GM21619 (cell line): ENCODE data around the gene SYTL3.
"Not testable (repeated sequence)": the region's sequence is repeated elsewhere in the genome, so short reads cannot be mapped to it uniquely, and the experiment has no call there.

Experiments used
- ATAC-seq: cut with Tn5 transposase; IDR thresholded peaks from one replicate; pipeline ENCODE4 v1.9.1; 2021; ENCODE audit not compliant: unreplicated experiment

The SYTL3 gene

GRCh38 chr6:158638324-158638854, 11.5 kb upstream of the SYTL3 start:
- no peak for ATAC-seq

- no peak for ATAC-seq
Measured at GRCh38 chr6:158639056-158639455, 10.8 kb upstream of the SYTL3 start.

- ATAC-seq = no peak
Measured at GRCh38 chr6:158640519-158640918, 9.3 kb upstream of the SYTL3 start.

- ATAC-seq = no peak
Measured at GRCh38 chr6:158642097-158642601, 7.7 kb upstream of the SYTL3 start.

- ATAC-seq = no peak
Measured at GRCh38 chr6:158643836-158644230, 6.0 kb upstream of the SYTL3 start.

DNA sequence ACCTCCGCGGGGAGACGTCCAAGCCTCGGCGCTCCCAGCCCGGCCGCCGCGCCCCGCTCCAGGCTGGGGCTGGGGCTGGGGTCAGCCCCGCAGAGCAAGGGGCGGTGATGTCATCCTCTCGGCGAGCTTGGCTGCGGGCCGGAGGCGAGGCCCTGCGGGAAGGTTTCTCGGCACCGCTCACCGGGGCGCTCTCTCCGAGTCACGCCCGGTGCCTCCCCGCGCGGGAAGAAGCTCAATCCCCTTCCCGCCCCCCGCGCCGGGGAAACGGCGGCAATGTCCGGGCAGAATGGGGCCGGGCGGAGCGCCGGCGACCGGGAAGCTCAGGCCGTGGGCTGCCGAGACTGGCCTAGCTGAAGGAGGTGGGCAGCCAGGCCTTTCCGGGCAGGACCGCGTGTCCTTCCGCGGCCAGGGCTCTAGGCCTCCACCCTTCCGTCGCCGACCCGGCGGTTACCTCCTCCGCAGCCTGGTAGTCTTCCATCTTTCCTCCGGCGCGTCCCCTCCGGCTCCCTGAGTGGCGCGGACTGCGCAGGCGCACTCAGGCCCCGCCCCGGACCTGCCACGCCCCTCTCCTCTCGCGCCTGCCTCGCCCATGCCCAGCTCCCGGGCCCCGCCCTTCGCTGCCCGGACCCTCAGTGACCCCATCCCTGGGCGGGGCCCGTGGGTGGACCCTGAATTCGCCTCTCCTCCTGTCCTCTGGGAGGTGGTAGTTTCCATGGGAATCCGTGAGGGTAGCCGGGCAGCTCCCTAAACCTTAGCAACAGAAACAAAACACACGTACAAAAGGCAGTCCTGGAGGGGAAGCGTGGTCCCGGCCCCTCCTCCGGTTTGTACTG, 5.4 kb upstream of the SYTL3 start, which contains the start of gene DYNLT1:
Gene DYNLT1 (minus strand): TSS at position 513 of the 833 bp plus-strand sequence. CDS start 35 bp downstream, at position 478.
- ATAC-seq = peak; percentile 49

GRCh38 chr6:158645064-158646022, 4.5 kb upstream of the SYTL3 start:
- no peak for ATAC-seq

DNA sequence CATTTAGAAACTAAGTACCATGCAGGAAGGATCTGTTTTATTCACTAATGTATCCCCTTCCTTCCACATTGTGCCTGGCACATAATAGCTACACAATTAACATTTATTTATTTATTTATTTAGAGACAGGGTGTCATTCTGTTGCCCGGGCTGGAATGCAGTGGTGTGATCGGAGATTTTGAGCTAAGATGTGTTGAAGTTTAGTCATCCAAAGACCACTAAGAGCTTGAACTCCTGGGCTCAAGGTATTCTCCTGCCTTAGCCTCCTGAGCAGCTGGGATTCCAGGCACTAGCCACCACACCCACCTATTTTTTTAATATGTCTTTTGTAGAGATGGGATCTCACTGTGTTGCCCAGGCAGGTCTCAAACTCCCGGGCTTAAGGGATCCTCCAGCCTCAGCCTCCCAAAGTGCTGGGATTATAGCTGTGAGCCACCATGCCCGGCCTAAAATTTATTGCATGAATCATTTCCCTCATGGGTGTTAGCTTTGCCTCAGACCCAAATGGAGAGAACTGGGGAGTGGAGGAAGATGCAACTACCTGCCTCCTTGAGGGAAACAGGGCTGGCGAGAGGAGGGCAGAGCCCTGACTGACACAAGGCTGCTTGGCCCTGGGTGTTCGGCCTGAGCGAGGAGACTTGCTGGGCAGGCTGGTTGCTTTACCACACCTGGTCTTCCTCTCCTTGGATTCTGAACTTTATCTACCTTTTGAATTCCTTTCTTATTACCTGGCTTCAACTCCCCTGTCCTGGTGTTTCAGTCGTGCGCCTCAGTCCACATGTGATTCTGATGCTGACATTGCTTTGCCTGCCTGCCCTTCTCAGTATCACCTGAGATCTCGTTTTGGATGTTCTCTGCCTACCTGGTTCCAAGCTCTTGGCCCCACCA, 3.6 kb upstream of the SYTL3 start:
- ATAC-seq = no peak

DNA sequence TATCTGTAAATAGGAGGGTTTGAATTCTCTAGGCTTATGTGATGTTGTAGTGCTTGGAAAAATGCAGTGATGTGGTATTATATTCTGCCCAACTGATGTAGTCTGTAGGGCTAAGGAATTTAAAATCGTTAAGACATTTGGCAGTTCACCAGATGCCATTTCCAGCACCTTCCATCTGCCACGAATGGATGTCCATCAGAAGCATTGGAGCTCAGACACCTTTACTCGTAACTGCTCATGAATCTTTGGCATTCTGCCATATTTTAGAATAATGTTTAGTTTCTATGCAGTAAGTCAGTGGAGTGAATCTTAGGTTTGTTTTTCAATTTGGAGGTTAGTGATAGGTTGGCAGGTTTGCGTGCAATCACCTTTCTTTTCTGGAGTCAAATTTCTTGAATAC, 2.4 kb upstream of the SYTL3 start:
- ATAC-seq = no peak

- ATAC-seq = peak; percentile 33
Measured at GRCh38 chr6:158648682-158649131, 1.1 kb upstream of the SYTL3 start.

DNA sequence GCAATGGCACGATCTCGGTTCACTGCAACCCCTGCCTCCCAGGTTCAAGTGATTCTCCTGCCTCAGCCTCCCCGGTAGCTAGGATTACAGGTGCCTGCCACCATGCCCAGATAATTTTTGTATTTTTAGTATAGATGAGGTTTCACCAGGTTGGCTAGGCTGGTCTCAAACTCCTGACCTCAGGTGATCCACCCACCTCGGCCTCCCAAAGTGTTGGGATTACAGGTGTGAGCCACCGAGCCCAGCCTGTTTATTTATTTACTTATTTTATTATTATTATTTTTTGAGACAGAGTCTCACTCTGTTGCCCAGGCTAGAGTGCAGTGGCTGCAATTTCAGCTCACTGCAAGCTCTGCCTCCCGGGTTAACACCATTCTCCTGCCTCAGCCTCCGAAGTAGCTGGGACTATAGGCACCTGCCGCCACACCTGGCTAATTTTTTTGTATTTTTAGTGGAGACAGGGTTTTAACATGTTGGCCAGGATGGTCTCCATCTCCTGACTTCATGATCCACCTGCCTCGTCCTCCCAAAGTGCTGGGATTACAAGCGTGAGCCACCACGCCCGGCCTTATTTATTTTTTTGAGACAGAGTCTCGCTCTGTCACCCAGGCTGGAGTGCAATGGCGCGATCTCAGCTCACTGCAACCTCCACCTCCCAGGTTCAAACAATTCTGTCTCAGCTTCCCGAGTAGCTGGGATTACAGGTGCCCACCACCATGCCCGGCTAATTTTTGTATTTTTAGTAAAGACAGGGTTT, 2.3 kb downstream of the SYTL3 start:
- ATAC-seq = not testable (repeated sequence)

DNA sequence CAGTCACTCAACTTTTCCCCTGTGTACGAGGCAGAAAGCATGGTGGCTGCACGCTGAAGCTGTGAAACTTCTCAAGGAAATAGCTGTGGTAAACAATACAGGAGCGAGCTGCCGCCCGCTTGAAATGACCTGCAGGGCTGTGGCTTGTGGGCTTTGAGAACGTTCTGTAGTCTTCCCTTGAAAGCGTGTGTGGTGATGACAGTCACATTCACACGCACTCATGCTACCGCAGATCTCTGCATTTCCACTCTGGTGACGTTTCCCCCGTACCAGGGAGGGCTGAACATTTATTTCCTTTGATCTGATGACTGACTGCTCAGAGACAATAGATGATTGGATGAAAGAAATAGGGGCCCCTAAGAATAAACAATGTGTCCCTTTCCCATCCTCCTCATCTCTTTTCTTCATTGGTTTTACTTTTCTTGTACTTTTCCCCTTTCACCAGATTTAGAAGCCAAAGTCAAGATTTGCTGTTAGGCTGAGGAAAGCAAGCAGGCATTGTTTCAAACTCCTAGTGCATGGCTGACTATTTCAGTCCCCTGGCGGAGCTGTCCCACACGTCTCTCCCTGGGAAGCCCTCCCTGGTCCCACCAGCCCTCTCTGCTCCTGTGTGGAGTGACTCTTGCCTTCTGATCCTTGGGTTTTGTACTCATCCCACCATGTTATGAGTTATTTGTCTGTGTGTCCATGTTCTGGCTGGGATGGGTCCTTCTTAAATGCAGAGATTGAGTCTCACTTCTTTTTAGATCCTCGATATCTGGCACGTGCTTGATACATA, 3.9 kb downstream of the SYTL3 start:
- ATAC-seq = peak; percentile 43

DNA sequence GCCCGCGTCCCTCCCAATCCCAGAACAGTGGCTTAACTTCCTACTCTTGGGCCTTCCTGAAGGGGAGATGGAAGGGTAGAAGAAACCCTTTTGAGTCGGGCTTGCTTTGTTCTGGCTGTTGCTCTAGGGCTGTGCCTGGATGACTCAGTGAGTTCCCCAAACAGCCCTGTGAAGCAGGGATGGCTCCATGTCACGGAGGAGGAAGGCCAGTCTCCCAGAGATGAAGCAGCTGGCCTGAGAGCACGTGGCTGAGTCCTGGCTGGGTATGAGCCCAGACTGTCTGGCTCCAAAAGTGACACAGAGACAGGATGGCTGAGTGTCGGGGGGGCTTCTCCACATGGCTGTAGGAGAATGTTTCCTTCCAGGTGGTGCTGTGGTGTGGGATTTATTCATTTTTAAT, 4.6 kb downstream of the SYTL3 start:
- ATAC-seq = no peak

DNA sequence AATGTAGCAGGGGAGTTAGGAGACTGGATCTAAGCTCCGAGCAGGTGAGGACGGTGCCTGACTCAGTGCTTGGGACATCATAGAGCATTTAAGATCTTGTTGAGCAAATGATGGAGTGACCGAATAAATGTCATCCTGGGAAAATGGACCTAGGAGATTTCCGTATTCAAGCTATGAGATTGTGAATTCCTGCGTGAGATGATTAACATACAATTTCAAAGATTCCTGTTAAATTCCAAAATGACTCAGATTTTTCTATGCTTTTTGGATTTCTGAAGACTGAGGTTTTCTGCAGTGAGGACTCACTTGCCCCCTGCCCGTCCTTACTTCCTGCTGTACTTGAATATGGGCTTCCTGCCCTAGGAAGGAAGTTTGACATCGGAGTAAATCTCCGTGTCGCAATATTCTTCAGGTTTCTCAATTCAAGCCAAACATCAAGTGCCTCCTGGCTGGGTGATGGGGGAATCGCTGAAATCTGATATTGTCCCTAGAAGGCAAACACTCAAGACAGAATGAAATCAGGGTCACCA, 5.2 kb downstream of the SYTL3 start:
- ATAC-seq = no peak

DNA sequence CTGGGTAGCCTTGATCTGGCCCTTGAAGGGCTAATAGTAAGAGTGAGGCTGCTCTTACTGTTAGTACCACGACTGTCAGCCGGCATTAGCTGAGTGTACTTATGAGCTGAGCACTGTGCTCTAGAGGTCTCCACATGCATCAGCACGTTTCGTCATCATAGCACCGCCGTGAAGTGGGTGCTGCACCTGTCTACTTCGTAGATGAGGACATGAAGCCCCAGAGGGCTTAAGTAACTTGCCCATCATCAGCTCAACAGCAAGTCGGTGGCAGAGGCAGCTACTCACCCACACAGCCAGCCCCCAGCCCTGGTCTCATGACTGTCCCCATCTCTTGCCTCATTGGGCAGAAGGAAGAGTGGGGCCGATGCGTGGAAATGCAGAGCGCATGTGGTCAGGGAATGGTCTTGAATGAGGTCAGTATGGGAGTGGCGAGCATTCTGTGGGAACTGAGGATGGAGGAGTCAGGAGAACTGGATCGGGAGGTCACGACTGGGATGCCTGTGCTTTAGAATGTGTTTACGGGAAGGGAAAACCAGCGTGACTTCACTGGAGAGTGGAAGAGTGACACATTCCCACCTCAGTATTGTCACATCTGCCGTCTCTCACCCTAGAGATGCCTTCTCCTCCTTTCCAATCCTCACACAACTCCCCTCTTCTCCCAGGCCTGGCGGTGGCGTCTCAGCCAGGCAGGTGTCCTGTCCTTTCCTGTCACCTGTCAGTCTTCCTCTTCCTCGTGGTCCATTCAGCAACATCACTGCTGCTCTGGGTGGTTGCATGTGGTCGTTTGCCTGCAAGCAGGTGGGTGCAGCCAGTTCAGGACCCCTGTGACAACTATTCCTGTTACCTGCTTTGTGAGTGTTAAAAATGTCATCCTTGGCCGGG, 6.0 kb downstream of the SYTL3 start:
- ATAC-seq = no peak

- not testable (repeated sequence) for ATAC-seq
Measured at GRCh38 chr6:158656986-158657385, 7.1 kb downstream of the SYTL3 start.

- ATAC-seq = no peak
Measured at GRCh38 chr6:158660333-158660754, 10.5 kb downstream of the SYTL3 start.
